ENCODE results near the gene CD58.

Gene CD58

GRCh38 chr1:116580446-116581322 is 9.9 kb upstream of the CD58 start:
- Histone ChIP-seq H3K27me3 (replicated peaks; ENCODE audit: control insufficient read depth, insufficient read depth, low read length, poor library complexity, severe bottlenecking) (no peaks in the 10 kb centered on the region), H3K9me3 (ENCODE audit: control insufficient read depth, low read length) (no peaks in the 10 kb centered on the region), H3K4me1 (ENCODE audit: control insufficient read depth, insufficient read depth, low read length, poor library complexity, severe bottlenecking) (no peaks in the 10 kb centered on the region), H3K4me3 (ENCODE audit: insufficient read depth, low read depth, low read length, poor library complexity, severe bottlenecking) (no peak overlapping the region), H3K36me3 (ENCODE audit: control insufficient read depth, insufficient read depth, low read length) (no peaks in the 10 kb centered on the region), H3K27ac (ENCODE audit: insufficient read depth, low read length, poor library complexity, severe bottlenecking) (no peak overlapping the region)
- DNase-seq, result no peak

- Histone ChIP-seq H3K9me3 (ENCODE audit: control insufficient read depth, low read length) (no peaks in the 10 kb centered on the region), H3K36me3 (ENCODE audit: control insufficient read depth, insufficient read depth, low read length) (no peaks in the 10 kb centered on the region), H3K4me3 (ENCODE audit: insufficient read depth, low read depth, low read length, poor library complexity, severe bottlenecking) (no peak overlapping the region), H3K27me3 (replicated peaks; ENCODE audit: control insufficient read depth, insufficient read depth, low read length, poor library complexity, severe bottlenecking) (no peaks in the 10 kb centered on the region), H3K4me1 (ENCODE audit: control insufficient read depth, insufficient read depth, low read length, poor library complexity, severe bottlenecking) (no peaks in the 10 kb centered on the region), H3K27ac (ENCODE audit: insufficient read depth, low read length, poor library complexity, severe bottlenecking) (no peak overlapping the region)
- no peak for DNase-seq
Observed at GRCh38 chr1:116579259-116579875, 8.5 kb upstream of the CD58 start.

GRCh38 chr1:116578581-116578980 is 7.8 kb upstream of the CD58 start:
- H3K9me3 ChIP-seq (ENCODE audit: control insufficient read depth, low read length), result no peaks in the 10 kb centered on the region
- H3K36me3 ChIP-seq (ENCODE audit: control insufficient read depth, insufficient read depth, low read length), result no peaks in the 10 kb centered on the region
- no peaks in the 10 kb centered on the region for H3K27me3 ChIP-seq (replicated peaks; ENCODE audit: control insufficient read depth, insufficient read depth, low read length, poor library complexity, severe bottlenecking)

GRCh38 chr1:116577759-116578314 is 7.0 kb upstream of the CD58 start:
- no peak for DNase-seq
- H3K36me3 ChIP-seq (ENCODE audit: control insufficient read depth, insufficient read depth, low read length), result no peaks in the 10 kb centered on the region
- no peak overlapping the region for H3K4me3 ChIP-seq (ENCODE audit: insufficient read depth, low read depth, low read length, poor library complexity, severe bottlenecking)
- no peaks in the 10 kb centered on the region for H3K27me3 ChIP-seq (replicated peaks; ENCODE audit: control insufficient read depth, insufficient read depth, low read length, poor library complexity, severe bottlenecking)
- H3K27ac ChIP-seq (ENCODE audit: insufficient read depth, low read length, poor library complexity, severe bottlenecking), result no peak overlapping the region
- no peaks in the 10 kb centered on the region for H3K4me1 ChIP-seq (ENCODE audit: control insufficient read depth, insufficient read depth, low read length, poor library complexity, severe bottlenecking)
- H3K9me3 ChIP-seq (ENCODE audit: control insufficient read depth, low read length), result no peaks in the 10 kb centered on the region

More at GRCh38 chr1:116578581-116578980, 7.8 kb upstream of the CD58 start:
- no peaks in the 10 kb centered on the region for H3K4me1 ChIP-seq (ENCODE audit: control insufficient read depth, insufficient read depth, low read length, poor library complexity, severe bottlenecking)
- H3K4me3 ChIP-seq (ENCODE audit: insufficient read depth, low read depth, low read length, poor library complexity, severe bottlenecking), result no peak overlapping the region
- no peak overlapping the region for H3K27ac ChIP-seq (ENCODE audit: insufficient read depth, low read length, poor library complexity, severe bottlenecking)
- no peak for DNase-seq

- Histone ChIP-seq H3K4me3 (ENCODE audit: insufficient read depth, low read depth, low read length, poor library complexity, severe bottlenecking) (no peak overlapping the region), H3K4me1 (ENCODE audit: control insufficient read depth, insufficient read depth, low read length, poor library complexity, severe bottlenecking) (no peaks in the 10 kb centered on the region), H3K36me3 (ENCODE audit: control insufficient read depth, insufficient read depth, low read length) (no peaks in the 10 kb centered on the region), H3K9me3 (ENCODE audit: control insufficient read depth, low read length) (no peaks in the 10 kb centered on the region), H3K27ac (ENCODE audit: insufficient read depth, low read length, poor library complexity, severe bottlenecking) (no peak overlapping the region), H3K27me3 (replicated peaks; ENCODE audit: control insufficient read depth, insufficient read depth, low read length, poor library complexity, severe bottlenecking) (no peaks in the 10 kb centered on the region)
- DNase-seq, result peak in 2 of 3 donors; percentile 20 to 37
Observed at GRCh38 chr1:116574581-116575291, 3.9 kb upstream of the CD58 start.

GRCh38 chr1:116573431-116574095 is 2.7 kb upstream of the CD58 start:
- Histone ChIP-seq H3K4me3 (ENCODE audit: insufficient read depth, low read depth, low read length, poor library complexity, severe bottlenecking) (no peak overlapping the region), H3K9me3 (ENCODE audit: control insufficient read depth, low read length) (no peaks in the 10 kb centered on the region), H3K36me3 (ENCODE audit: control insufficient read depth, insufficient read depth, low read length) (no peaks in the 10 kb centered on the region), H3K27ac (ENCODE audit: insufficient read depth, low read length, poor library complexity, severe bottlenecking) (no peak overlapping the region), H3K27me3 (replicated peaks; ENCODE audit: control insufficient read depth, insufficient read depth, low read length, poor library complexity, severe bottlenecking) (no peaks in the 10 kb centered on the region), H3K4me1 (ENCODE audit: control insufficient read depth, insufficient read depth, low read length, poor library complexity, severe bottlenecking) (peaks cover 10% of the 10 kb centered on the region)
- DNase-seq, result no peak

DNA sequence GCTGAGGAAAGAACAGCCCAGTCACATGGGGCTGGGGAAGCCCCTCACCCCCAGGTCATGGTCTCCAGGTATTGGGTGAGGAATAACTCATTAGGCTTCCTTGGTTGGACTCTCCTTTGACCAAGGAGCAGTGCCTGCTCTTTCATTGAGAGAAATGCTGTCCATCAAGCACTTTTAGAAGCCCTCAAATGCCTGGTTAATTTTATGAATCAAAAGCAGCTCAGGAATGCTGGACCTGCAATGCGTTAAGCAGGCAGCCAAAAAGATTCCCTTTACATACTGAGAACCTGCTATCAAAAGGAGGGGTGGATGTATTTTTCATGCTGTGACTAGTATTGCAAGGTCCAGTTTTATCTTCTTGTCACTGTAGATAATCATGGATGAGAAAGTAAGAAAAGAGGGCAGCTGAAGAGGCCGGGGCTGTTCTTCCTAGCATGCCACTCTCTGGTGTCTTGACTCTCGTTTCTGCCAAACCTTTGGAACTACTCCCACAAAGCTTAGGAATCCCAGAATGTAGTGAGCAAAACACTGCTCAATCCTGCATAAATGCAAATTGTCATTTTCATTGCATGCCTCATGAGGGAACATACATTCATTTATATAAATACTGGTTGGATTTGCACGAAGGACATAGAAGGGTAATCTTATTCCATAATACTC is 2.1 kb upstream of the CD58 start:
- H3K36me3 ChIP-seq (ENCODE audit: control insufficient read depth, insufficient read depth, low read length), result no peaks in the 10 kb centered on the region
- DNase-seq, result no peak
- H3K9me3 ChIP-seq (ENCODE audit: control insufficient read depth, low read length), result no peaks in the 10 kb centered on the region
- no peaks in the 10 kb centered on the region for H3K27me3 ChIP-seq (replicated peaks; ENCODE audit: control insufficient read depth, insufficient read depth, low read length, poor library complexity, severe bottlenecking)
- peaks cover 16% of the 10 kb centered on the region for H3K4me1 ChIP-seq (ENCODE audit: control insufficient read depth, insufficient read depth, low read length, poor library complexity, severe bottlenecking)
- H3K27ac ChIP-seq (ENCODE audit: insufficient read depth, low read length, poor library complexity, severe bottlenecking), result no peak overlapping the region
- H3K4me3 ChIP-seq (ENCODE audit: insufficient read depth, low read depth, low read length, poor library complexity, severe bottlenecking), result no peak overlapping the region

DNA sequence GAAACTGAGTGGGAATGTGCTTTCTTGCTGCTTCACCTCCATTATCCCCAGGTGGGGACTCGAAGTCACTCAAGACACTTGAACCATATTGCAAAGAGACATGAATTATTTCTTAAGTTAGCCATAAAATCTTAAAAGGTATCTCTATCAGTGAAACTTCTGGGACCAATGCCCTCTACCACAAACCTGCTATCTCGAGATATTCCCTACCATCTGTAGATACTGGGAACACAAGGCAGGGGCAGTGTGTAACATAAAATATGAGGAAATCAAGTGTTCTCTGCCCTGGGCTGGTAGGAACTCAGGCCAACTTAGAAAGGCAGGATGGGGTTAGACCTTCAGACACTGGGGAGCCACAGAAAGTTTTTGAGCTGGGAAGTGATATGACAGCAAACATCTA is 1.3 kb upstream of the CD58 start:
- Histone ChIP-seq H3K4me3 (ENCODE audit: insufficient read depth, low read depth, low read length, poor library complexity, severe bottlenecking) (no peak overlapping the region), H3K9me3 (ENCODE audit: control insufficient read depth, low read length) (no peaks in the 10 kb centered on the region), H3K4me1 (ENCODE audit: control insufficient read depth, insufficient read depth, low read length, poor library complexity, severe bottlenecking) (peaks cover 18% of the 10 kb centered on the region), H3K27ac (ENCODE audit: insufficient read depth, low read length, poor library complexity, severe bottlenecking) (no peak overlapping the region), H3K36me3 (ENCODE audit: control insufficient read depth, insufficient read depth, low read length) (no peaks in the 10 kb centered on the region), H3K27me3 (replicated peaks; ENCODE audit: control insufficient read depth, insufficient read depth, low read length, poor library complexity, severe bottlenecking) (no peaks in the 10 kb centered on the region)
- no peak for DNase-seq

DNA sequence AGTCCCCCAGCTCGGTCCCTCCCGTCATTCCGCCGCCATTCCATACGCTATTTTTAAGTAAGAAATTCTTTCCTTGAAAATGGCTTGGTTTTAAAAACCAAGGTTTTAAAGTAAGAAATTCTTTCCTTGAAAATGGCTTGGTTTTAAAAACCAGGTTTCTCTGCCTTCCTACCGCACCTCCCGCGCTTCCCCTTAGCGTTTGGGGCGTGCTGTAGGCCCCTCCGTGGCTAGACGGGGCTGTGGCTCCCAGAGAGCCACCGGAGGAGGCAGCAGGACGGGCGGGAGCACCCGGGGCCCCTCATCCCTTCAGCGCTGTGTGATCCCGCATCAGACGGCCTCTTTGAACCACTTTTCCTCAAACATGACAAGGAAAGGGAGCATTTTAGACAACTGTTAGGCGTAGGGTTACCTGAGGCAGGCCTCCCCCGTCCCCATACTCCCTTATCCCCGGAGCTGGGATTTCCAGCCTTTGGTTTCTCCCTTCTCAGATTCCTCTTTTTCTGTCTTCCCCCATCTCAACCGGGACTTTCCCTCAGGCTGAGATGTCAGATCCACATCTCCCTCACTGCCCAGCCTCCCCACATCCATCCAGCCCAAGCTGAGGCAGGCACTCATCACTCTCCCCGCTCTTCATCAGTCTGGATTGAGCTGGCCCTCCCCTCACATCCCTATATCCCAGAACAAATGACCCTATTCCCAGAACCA is 541 bp upstream of the CD58 start:
- DNase-seq, result no peak
- Histone ChIP-seq H3K27ac (ENCODE audit: insufficient read depth, low read length, poor library complexity, severe bottlenecking) (peak overlapping the region; percentile 93), H3K4me1 (ENCODE audit: control insufficient read depth, insufficient read depth, low read length, poor library complexity, severe bottlenecking) (peaks cover 18% of the 10 kb centered on the region), H3K36me3 (ENCODE audit: control insufficient read depth, insufficient read depth, low read length) (no peaks in the 10 kb centered on the region), H3K27me3 (replicated peaks; ENCODE audit: control insufficient read depth, insufficient read depth, low read length, poor library complexity, severe bottlenecking) (no peaks in the 10 kb centered on the region), H3K4me3 (ENCODE audit: insufficient read depth, low read depth, low read length, poor library complexity, severe bottlenecking) (peak overlapping the region; percentile 94), H3K9me3 (ENCODE audit: control insufficient read depth, low read length) (no peaks in the 10 kb centered on the region)
